ENCODE results near the gene OPCML.

GRCh38 chr11:132655187-132655855 is 877.0 kb downstream of the OPCML start:
- TF ChIP-seq, protein P1, sequence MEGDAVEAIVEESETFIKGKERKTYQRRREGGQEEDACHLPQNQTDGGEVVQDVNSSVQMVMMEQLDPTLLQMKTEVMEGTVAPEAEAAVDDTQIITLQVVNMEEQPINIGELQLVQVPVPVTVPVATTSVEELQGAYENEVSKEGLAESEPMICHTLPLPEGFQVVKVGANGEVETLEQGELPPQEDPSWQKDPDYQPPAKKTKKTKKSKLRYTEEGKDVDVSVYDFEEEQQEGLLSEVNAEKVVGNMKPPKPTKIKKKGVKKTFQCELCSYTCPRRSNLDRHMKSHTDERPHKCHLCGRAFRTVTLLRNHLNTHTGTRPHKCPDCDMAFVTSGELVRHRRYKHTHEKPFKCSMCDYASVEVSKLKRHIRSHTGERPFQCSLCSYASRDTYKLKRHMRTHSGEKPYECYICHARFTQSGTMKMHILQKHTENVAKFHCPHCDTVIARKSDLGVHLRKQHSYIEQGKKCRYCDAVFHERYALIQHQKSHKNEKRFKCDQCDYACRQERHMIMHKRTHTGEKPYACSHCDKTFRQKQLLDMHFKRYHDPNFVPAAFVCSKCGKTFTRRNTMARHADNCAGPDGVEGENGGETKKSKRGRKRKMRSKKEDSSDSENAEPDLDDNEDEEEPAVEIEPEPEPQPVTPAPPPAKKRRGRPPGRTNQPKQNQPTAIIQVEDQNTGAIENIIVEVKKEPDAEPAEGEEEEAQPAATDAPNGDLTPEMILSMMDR (optimal IDR thresholded peaks at IDR 0.05 in 1 of 3, IDR thresholded peaks at IDR 0.05 in 1 of 3, conservative IDR thresholded peaks at IDR 0.05 in 1 of 3; ENCODE audit: extremely low read depth in 1 of 3, insufficient read depth in 2 of 3, low read length in 3 of 3), result no peak
- no peak for TF ChIP-seq EZH2 (IDR thresholded peaks at IDR 0.05; ENCODE audit: low read length)

Data from keratinocyte (primary cell).